HepG2 (cell line): ENCODE data around the gene ERCC4. TPM values are rescaled to one million over a fixed set of nuclear protein-coding genes. Genes with fewer than 3 reads are reported as not detected.

Source experiments
- CHD4 ChIP-seq: fragments of 200-600 bp; sonication (generic); IDR thresholded peaks from 2 replicates; pipeline ENCODE4 v1.7.0; 2017; ENCODE audit warnings: mild to moderate bottlenecking, low read length, borderline replicate concordance
- FOXP4 ChIP-seq: sonication (generic); formaldehyde crosslinking; IDR thresholded peaks from 2 replicates; pipeline ENCODE4 v1.4.0; 2020; ENCODE audit warnings: missing genetic modification reagents
- HOXA3 ChIP-seq: sonication (generic); formaldehyde crosslinking; IDR thresholded peaks from 2 replicates; pipeline ENCODE4 v1.5.0; 2020; ENCODE audit warnings: missing genetic modification reagents
- IKZF4 ChIP-seq: sonication (generic); formaldehyde crosslinking; IDR thresholded peaks from 2 replicates; pipeline ENCODE4 v1.5.1; 2020; ENCODE audit warnings: borderline replicate concordance, mild to moderate bottlenecking, low read depth, missing genetic modification reagents; ENCODE audit errors: not compliant biosample characterization
- MEF2D ChIP-seq: sonication (generic); formaldehyde crosslinking; IDR thresholded peaks from 2 replicates; pipeline ENCODE4 v1.5.1; 2020; ENCODE audit warnings: mild to moderate bottlenecking, missing genetic modification reagents
- NFIC ChIP-seq: IDR thresholded peaks from 2 replicates; pipeline ENCODE4 v1.6.1; 2012; ENCODE audit warnings: mild to moderate bottlenecking, low read length, inconsistent platforms
- NRL ChIP-seq: sonication (generic); formaldehyde crosslinking; IDR thresholded peaks from 2 replicates; pipeline ENCODE4 v1.5.0; 2020; ENCODE audit warnings: missing genetic modification reagents, mild to moderate bottlenecking, moderate library complexity, borderline replicate concordance
- PPARG ChIP-seq: conservative IDR thresholded peaks from 2 replicates; pipeline ENCODE4 v1.6.1; 2016; ENCODE audit warnings: missing biosample characterization, missing genetic modification reagents
- RNF219 ChIP-seq: sonication (generic); formaldehyde crosslinking; IDR thresholded peaks from 2 replicates; pipeline ENCODE4 v1.5.0; 2020; ENCODE audit warnings: mild to moderate bottlenecking, missing genetic modification reagents
- SATB2 ChIP-seq: sonication (generic); formaldehyde crosslinking; IDR thresholded peaks from 2 replicates; pipeline ENCODE4 v1.5.0; 2020; ENCODE audit warnings: missing genetic modification reagents
- SP1 ChIP-seq, 2 experiments: fragments of 450-650 bp in 1 of 2; sonication (generic) in 1 of 2; formaldehyde crosslinking in 1 of 2; IDR thresholded peaks; 2 replicates each; pipeline versions ENCODE4 v1.4.0 to v1.6.1; 2016 to 2020; ENCODE audit warnings: missing genetic modification reagents in 1 of 2
- SPEN ChIP-seq: sonication (generic); formaldehyde crosslinking; IDR thresholded peaks from 2 replicates; pipeline ENCODE4 v1.5.1; 2020; ENCODE audit warnings: low read depth, mild to moderate bottlenecking, missing genetic modification reagents
- STAT6 ChIP-seq: sonication (generic); formaldehyde crosslinking; IDR thresholded peaks from 2 replicates; pipeline ENCODE4 v1.4.0; 2020; ENCODE audit warnings: missing genetic modification reagents, mild to moderate bottlenecking, borderline replicate concordance
- ZBTB21 ChIP-seq: sonication (generic); formaldehyde crosslinking; IDR thresholded peaks from 2 replicates; pipeline ENCODE4 v1.4.0; 2020; ENCODE audit warnings: missing genetic modification reagents
- ZNF282 ChIP-seq: fragments of 450-650 bp; IDR thresholded peaks from 2 replicates; pipeline ENCODE4 v1.6.1; 2018; ENCODE audit not compliant: partially characterized antibody
- ZNF430 ChIP-seq: sonication (generic); formaldehyde crosslinking; IDR thresholded peaks from 2 replicates; pipeline ENCODE4 v1.9.0; 2021; ENCODE audit warnings: mild to moderate bottlenecking, missing genetic modification reagents
- ZNF446 ChIP-seq: sonication (generic); formaldehyde crosslinking; IDR thresholded peaks from 2 replicates; pipeline ENCODE4 v1.5.0; 2020; ENCODE audit warnings: mild to moderate bottlenecking, missing genetic modification reagents
- ZNF770 ChIP-seq: sonication (generic); formaldehyde crosslinking; IDR thresholded peaks from 2 replicates; pipeline ENCODE4 v1.5.0; 2020; ENCODE audit warnings: mild to moderate bottlenecking, missing genetic modification reagents
- ZNF800 ChIP-seq: sonication (generic); formaldehyde crosslinking; IDR thresholded peaks from 2 replicates; pipeline ENCODE4 v1.4.0; 2020; ENCODE audit warnings: missing genetic modification reagents
- polyA plus RNA-seq, 8 experiments: library from polyadenylated mRNA; depleted of rRNA in 3 of 8; stranded (reverse) in 7 of 8; unstranded in 1 of 8; fragments of >200 nt; fragmentation: Illumina TruSeq in 4 of 8; extraction: Trizol in 4 of 8; gene quantifications; 2 replicates each; pipeline versions ENCODE4 v1.2.1 to v1.2.3, GENCODE V29; 2011 to 2016; ENCODE audit warnings: low read depth in 4 of 8, missing spikeins in 1 of 8, mixed read lengths in 1 of 8; ENCODE audit not compliant: insufficient read depth in 1 of 8
- total RNA-seq, 5 experiments: library from RNA; depleted of rRNA; stranded (reverse); fragments of >200 nt; fragmentation: Illumina TruSeq; extraction: Trizol; gene quantifications; 2 replicates each; pipeline ENCODE4 v1.2.3, GENCODE V29; 2016; ENCODE audit warnings: low read depth in 1 of 5

Gene ERCC4
- total and polyA plus RNA-seq, 2 of the 13 experiments (the other 11 are each of a cell fraction or from before 2014, with no cell fraction given), result 5.4 to 15.2 TPM

- TF ChIP-seq ZNF282 (no peak), IKZF4 (CRISPR knock-in tag) (no peak), CHD4 (0 out of 2 replicates have a peak, but pooled peaks have one; percentile 48), HOXA3 (peak; percentile 87), ZNF446 (CRISPR knock-in tag) (0 out of 2 replicates have a peak, but pooled peaks have one; percentile 84), ZNF770 (CRISPR knock-in tag) (0 out of 2 replicates have a peak, but pooled peaks have one; percentile 15), SATB2 (CRISPR knock-in tag) (no peak), NFIC (peak; percentile 91; the same call in 1 of the 2 replicates), SP1 (IDR thresholded peaks at IDR 0.05) (no peak), SP1 (CRISPR knock-in tag; IDR thresholded peaks at IDR 0.05) (no peak), ZBTB21 (CRISPR knock-in tag) (peak; percentile 59; the same call in 1 of the 2 replicates), PPARG (CRISPR knock-in tag) (peak; percentile 77), ZNF800 (peak; percentile 56; the same call in 1 of the 2 replicates), RNF219 (CRISPR knock-in tag) (no peak), ZNF430 (CRISPR knock-in tag) (peak; percentile 92; the same call in 1 of the 2 replicates), NRL (CRISPR knock-in tag) (no peak), SPEN (CRISPR knock-in tag) (peak; percentile 51; the same call in 1 of the 2 replicates), MEF2D (CRISPR knock-in tag) (peak; percentile 73; the same call in 1 of the 2 replicates), STAT6 (CRISPR knock-in tag) (peak; percentile 84), FOXP4 (peak; percentile 96)
These were observed 34.3 kb upstream of the ERCC4 start (continued) for GRCh38 chr16:13885700-13886099.
